Frontal cortex (tissue), 4 donors: ENCODE results near the gene NT5DC2. TPM values are rescaled to one million over a fixed set of nuclear protein-coding genes. Genes with fewer than 3 reads are reported as not detected.
A peak's percentile ranks its signal among the peaks of the same experiment; 100 is the strongest.

Experiments used
- DNase-seq, 2 donors: peaks; one replicate each; pipeline ENCODE4 v3.0.0; 2012; ENCODE audit warnings: low spot score in 2 of 2
- FAIRE-seq: peaks from 2 replicates; lab custom pipeline; 2012; peaks lifted over from hg19 to GRCh38; lab: Jason Lieb, UNC
- total RNA-seq: library from RNA; depleted of rRNA; stranded (reverse); fragments of >200 nt; gene quantifications from one replicate; pipeline ENCODE4 v1.2.3, GENCODE V29; 2014
- donor health status: control.
- donor health status: control.
- donor health status: control.

The NT5DC2 gene
- total RNA-seq, 1 donor from 2014 or later: 39.9 TPM

DNA sequence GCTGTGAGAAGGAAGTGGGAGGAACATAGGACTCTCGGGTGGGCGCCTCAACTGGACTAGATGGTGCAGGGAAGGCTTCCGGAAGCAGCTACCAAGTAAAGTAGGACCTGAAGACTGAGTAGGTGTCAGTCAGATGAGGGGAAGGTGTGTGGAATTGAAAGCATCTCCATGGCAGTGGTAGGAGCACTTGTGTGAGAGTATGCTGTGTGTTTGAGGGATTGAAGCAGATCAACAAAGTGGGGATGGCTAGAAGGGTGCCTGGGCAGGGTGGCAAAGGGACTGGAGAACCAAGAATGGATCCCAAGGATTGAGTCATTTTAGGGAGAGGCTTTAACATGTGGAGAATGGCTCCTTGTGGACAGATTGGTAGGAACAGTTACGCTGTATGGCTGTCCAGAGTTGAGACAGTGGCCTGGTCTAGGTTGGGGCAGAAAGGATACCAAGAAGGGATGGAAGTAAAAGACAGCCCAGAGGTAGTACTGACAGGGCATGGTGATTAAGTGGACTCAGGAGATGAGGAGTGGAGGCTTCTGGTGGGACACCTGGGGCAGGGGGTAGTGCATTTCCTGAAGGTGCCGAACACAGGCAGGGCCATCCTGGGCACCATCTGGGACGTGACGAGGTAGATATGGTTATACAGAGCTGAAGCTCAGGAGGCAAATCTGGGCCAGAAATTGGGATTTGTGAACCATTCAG, 4.2 kb upstream of the NT5DC2 start:
- peak in 1 of 2 donors; percentile 11 for DNase-seq
- FAIRE-seq: no peak

DNA sequence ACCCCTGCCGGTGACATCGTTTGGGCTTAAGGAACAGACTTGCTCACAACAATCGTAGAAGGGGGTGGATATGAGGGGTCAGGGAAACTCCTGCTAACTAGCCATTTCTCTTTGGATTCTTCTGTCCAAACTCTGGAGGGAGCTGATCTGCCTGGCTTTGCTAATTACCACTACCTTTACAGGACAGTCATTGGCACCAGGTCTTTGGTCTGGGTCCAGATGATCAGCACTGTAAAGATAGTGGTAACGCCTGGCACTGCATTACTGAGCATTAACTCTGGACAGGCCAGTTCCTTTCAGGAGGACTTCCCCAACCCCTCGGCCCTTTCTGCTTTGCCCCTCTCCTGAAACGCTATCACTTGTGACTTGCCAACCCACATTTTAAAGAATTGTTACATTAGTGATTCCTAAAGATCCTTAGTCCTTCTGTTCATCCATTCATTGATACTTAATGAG, 3.5 kb upstream of the NT5DC2 start:
- FAIRE-seq: no peak
- no peak for DNase-seq

DNA sequence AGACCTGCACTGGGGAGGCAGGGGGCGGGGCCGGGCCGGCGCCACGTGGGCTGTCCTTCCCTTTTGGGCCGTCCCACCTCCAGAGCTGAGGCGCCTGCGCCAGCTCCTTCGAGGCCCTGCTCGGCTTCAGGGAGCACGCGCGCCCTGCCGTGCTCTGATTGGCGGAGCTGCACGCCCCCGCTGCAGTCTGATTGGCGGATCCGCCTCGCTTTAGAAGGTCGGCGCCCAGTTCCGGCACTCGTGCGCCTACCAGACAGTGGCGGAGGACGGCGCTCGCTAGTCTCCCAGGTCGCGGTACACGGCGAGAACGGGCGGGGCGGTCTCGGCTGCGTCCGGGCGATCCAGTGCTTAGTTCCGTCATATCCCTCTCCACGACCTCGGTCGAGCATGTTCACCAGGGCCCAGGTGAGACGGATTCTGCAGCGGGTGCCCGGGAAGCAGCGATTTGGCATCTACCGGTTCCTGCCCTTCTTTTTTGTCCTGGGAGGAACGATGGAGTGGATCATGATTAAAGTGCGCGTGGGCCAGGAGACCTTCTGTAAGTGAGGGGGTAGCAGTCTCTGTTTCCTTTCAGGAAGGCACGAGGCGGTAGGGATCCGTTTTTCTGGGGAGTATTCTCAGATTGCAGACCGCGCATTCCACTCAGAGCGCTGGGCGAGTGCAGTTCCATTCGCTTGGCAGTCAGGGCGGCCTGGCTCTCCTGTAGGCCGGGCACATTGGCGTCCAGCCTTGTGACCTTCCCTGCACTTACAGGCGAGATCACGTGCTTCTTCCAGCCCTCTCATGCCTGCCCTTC, 2.9 kb upstream of the NT5DC2 start, which contains the start of gene UQCC5:
TSS of gene UQCC5 (plus strand) at position 237 of the 796 bp plus-strand sequence. CDS start at position 388, 151 bp downstream.
- FAIRE-seq (peak; percentile 79), DNase-seq (peak; percentile 95 to 97)

DNA sequence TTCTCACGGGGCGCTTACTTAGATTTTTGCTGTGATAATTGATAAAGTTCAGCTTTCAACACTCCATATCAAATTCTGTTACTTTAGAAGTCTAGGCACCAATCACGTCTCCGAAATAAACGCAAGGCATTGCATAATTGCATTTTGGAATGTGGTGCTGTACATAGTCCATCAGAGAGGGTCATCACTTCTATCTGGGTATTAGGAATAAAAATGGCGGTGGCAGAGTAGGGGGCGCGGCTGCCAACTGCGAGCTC, 2.4 kb upstream of the NT5DC2 start:
- FAIRE-seq (no peak), DNase-seq (no peak)

DNA sequence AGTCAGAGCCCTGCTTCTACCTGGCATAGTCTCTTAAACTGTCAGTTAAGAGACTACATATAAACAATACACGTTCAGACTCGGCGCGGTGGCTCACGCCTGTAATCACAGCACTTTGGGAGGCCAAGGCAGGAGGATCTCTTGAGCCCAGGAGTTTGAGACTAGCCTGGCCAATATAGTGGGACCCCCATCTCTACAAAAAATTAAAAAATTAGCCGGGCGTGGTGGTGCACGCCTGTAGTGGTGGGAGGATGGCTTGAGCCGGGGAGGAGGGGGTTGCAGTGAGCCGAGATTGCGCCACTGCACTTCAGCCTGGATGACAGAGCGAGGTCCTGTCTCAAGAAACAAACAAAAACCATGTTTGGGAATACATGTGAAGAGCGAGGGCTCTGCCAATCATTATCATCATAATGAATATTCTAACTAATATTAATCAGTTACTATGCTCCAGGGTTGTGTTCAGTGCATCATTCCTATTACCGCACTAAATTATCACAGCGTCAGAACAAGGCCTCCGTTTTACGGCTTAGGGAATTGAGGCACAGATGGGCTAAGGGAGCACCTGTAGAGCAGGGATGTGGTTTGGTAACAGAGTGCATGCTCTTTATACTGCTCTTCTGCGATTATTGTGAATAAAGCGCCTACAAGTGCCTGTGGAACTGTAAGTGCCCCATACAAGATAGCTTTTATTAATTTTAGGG, 1.9 kb upstream of the NT5DC2 start:
- no peak for FAIRE-seq
- DNase-seq: peak in 1 of 2 donors; percentile 26

DNA sequence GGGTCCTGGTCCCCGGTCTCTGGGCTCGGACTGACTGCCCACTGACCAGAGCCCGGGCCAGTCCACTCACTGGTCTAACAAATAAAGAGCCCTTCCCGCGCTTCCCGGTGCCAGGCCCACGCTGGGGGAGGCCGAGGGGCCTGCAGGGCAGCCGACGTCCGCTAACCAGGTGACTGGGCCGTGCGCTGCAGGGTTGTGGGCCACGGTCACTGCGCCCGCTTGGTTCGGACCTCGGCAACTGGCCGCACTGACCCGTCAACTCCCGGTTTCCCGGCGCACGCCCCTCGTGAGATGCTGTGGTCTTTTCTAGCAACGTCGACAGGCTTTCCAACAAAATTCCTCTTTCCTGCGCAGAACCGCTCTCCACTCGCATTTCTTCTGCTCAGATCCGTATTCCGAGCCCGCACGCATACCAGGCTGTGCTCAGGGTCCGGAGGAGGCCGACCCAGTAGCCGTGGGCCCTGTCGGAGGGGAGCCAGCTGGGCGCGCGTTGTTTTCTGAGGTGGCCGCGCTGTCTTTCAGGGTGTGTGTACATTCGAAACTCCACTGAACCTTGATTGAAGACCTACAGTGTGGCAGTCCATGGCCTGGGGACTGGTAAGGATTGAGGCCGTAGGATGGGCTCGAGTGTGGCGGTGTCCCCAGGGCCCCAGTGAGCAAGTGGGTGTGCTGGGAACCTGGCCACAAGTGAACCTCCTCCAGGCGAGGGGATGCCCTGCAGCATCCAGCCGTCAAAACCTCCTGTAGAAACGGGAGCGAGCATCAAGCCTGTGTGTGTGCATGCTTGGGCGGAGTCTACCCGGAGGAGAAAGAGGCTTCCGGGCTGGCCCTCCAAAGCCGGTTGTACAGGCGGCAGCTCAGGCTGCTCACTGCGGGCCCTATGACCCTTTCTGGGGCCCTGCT, 875 bp upstream of the NT5DC2 start:
- DNase-seq (peak; percentile 14 to 37), FAIRE-seq (no peak)

DNA sequence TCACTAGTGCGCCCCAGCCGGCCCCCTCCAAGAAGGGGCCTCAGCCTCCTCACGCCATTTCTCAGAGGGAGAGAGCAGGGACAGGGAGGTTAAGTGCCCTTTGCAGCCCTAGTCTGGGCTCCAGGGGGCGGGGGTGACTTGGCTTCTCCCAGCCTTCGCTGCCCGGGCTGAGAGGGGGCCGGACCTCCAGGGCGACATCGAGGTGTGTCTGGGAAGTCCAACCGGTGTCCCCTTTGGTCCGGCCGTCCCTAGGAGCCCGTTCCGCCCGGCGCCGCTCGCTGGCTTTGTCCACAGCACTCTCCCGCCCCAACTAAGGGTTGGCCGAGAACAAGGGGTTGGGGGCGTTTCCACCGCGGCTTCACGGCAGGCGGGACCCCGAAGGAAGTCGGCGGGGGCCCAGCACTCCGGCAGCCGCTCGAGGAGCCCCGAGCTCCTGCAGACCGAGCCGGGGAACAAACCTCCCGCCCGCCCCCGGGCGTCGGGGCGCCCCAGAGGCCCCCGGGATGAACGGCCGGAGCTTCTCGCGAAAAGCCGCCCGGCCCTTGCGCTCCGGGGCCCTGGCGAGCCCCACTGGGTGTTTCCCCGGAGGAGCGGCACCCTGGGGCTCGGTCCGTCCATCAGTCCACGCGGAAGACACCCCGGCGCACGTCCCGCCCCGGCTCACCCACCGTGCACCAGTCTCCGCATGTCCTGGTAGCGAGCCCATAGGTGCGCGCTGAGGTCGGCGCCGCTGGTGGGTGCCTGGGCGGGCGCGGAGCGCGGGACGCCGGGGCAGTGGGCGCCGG, 627 bp downstream of the NT5DC2 start:
- DNase-seq (peak; percentile 42 to 53), FAIRE-seq (no peak)

DNA sequence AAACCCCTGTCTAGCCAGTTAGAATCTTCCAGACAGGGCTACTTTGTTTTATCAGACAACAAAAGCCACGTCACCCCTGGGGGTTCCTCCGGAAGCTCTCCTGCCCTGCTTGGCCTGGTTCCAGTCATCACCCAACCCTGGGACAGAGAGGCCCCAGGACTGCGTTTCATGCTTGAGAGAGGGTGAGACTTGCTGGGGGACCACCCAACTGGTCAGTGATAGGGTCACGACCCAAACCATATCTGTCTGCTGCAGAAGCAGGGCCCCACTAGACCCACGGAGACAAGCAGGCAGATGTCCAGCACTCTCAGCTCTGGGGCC, 1.2 kb downstream of the NT5DC2 start:
- FAIRE-seq (no peak), DNase-seq (peak; percentile 24 to 42)

DNA sequence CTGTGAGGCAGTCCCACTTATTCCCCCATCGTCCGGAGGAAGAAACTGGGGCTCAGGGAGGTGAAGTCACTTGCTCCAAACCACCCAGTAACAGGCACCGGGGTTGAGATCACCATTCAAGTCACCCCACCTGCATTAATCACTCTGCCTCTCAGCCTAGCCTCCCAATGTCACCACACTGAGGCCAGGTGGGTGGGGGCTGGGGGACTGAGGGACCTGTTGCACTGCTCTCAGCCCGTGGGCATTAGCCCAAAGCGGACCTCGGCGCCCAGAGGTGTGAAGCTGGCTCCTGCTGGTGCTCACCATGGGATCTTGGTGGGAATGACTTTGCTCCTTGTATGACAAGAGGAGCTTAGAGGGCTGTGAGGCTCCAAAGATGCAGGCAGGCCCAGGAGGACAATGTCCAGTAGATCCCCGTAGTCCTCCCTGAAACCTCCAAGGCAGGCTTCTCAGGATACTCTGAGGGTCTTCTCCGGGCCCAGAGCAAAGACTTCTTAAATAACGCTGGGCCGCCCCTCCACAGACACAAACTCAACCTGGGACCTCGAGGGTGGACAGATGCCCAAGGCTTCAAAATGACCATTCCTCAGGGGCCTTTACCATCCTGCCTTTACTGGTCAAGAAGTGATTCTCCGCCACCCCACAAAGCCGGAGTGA, 1.7 kb downstream of the NT5DC2 start:
- FAIRE-seq (no peak), DNase-seq (peak; percentile 12 to 21)

DNA sequence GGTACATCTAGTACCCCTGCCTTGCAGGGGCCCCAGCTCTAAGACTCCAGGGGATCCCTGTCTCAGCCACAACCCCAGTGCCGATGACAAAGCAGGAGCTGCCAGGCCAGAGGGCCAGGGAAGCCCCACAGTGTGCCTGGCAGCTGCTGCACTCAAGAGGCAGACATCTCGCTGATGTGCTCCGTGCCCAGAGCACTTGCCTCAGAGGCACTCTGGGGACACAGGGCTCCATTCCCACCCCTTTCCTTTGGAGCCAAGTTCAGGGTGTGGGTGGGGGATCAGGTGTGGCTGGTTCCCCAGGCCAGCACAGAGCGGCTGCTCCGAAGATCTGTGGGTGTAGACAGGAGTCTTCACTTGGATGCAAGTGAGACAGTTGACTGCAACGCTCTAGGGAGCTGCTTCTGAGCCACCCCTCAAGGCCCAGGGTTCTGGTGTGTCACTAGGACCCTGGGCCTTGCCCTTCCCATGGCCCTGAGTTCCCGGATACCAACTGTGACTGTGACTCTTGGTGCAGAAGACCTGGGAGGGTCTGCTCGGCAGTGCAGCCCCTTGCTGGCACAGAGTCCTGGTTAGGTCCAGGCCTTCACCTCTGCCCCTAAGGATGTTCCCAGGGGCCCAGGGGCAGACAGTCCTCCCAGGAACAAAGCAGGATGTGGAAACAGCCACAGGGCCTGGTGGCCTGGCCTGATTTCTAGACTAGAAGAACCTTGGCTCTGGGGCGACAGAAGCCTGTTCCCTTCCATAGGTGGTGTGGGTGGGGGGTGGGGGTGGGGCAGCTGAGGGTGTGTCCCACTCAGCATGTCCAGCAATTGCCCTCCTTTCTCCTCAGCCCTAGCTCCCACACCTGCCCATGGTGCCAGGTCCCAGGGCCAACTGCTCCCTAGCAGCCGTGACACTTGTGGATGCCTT, 2.5 kb downstream of the NT5DC2 start:
- FAIRE-seq: no peak
- peak; percentile 18 to 35 for DNase-seq

DNA sequence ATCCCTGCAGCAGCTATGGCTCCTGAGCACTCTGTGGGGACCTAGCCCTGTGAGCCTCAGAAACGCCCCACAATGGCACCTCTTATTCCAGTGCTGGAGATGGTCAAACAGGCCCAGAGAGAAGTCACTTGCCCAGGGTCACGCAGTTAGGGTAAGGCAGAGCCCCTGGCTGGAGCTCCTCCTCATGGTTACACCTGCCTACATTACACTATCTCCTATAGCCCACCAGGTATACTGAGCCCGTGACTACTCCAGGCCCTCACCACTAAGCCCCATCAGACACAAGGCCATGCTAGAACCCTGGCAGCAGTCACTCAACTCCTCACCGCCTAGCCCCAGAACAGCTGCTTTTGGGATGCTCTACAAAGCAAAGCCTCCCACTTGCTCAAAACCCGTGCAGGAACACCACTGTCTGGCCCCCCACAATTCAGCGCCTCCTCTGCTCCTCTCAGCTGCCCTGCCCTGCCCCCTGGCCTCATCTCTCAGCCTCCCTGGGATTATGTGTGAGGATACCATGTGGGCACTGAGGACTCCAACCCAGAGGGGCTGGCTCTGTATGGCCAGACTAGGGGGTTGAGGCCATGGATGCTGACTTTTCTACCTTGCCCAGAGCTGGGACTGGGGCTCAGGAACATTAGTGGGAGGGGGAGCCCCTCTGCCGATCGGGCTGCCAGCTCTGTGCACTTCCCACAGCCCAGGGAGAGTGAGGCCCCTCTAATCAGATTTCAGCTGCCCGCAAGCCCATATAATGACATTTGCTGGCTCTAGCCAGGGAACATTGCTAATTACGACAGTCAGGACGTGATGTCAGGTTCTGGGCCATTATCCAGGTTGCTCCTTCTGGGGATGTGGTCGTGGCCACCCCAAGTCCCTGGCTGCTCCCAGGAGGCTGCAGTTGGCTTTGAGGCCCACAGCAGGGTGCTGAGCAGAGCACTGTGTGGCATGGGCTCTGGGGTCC, 4.0 kb downstream of the NT5DC2 start:
- FAIRE-seq (no peak), DNase-seq (no peak)

DNA sequence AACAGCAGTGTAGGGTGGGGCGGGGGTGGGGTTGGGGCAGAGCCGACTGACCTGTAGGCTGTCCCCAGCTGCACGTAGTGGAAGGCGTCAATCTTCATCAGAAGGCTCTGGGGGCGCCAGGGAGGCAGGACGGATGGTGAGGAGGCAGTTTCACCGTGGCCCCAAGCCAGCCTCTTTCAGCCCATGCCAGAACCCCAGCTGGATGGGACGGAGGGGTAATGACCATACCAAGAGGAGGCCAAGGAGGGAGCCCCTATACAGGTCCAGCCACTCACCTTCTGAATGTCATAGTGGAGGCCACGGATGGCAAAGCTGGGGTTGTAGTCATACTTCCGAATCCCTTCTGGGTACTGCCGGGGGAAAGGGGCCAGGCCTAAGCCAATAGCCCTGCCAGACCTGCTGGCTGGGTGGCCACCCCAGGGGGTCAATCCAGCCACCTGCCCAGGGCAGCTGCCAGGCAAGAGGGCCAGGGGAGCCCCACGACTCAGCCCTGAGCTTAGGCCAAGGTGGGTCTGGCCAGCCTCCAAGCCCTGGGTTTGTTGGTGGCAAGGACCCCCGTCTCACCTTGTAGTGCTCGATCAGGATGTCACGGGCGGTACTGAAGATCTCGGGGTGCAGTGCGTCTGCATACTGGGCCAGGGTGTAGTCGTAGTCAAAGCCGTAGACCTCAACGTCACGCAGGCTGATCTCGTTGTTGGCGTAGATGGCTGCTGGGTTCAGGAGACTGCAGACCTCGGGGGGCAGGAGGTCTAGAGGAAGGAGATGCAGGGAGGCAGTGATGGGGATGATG, 4.9 kb downstream of the NT5DC2 start:
- FAIRE-seq (no peak), DNase-seq (peak; percentile 14 to 18)

DNA sequence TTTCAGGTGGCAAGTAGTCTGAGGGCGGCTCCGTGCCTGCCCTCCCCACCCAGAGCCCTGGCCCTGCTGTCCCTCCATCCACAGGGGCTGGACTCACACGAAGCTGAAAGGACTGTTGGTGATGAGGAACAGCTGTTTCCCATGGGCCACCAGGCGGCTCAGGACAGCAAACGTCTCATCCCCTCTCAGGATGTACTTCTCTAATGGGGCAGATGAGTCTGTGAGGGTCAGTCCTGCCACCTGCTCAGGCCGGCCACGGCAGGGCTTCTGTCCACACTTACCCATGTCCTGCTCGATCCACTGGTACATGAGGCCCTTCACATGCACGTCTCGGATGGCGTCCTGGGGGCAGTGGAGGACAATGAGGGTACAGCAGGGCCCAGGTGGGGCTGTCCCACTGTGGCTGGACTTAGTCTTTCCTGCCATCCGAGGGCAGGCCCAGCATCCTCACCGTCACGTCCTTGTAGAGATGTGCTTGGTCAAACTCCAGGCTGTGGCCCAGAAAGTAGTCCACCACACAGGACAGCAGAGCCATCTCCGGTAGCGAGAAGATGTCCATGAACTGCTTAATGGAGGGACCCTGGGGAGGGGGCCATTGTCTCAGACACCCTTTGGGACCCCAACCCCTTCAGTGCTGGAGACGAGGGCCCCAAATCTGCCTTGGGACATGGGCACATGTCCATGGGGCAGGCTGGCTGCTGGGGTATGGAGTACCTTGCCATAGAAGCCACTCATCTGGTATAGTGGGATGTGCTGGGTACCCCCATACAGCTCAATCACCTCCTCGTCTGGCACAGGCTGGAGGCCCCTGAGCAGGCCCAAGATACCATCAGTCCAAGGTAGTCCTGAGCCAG, 5.7 kb downstream of the NT5DC2 start:
- DNase-seq (peak; percentile 8 to 15), FAIRE-seq (no peak)

DNA sequence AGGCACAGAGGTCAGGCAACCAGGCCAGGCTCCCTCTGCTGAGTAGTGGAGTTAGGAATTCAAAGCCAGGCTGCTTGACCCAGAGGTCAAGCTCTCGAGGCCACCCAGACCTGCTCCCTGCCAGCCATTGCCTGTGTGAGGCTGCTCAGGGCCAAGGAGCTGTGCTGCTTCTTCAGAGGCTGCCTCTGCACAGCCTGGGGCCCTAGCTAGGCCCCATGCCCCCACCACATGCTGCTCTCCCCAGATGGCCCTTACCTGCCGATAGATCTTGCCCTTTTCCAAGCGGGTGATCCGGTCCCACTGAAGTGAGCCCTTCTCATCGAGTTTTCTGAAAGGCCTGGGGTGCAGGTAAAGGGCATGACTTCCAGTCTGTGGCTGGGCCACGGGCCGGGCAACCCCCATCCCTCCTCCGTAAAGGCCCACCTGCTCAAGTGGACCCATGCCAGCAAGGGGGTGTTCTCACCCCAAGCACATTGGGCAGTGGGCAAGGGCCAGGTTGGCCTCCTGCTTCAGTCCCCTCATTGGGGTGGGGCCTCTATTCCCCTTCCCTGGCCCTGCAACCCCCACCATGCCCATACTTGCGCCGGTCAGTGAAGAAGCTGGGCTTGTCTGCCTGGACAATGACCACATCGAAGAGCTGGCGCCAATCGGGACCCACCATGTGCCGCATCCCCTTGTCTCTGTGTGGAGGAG, 6.5 kb downstream of the NT5DC2 start:
- FAIRE-seq (no peak), DNase-seq (peak in 1 of 2 donors; percentile 11)
